Smooth muscle cell (in vitro differentiated cells): ENCODE data around the gene KMT2C. TPM values are rescaled to one million over a fixed set of nuclear protein-coding genes. Genes with fewer than 3 reads are reported as not detected.

Source experiments
- DNase-seq: peaks from one replicate; lab custom pipeline; 2025; ENCODE audit not compliant: unreplicated experiment; lab: John Stamatoyannopoulos, UW
- H2AFZ ChIP-seq: fragments of 200-600 bp; sonication (generic); 2 replicates; pipeline ENCODE4 v1.6.0; 2016; ENCODE audit warnings: antibody characterized with exemption, low read depth, mild to moderate bottlenecking
- H3F3A ChIP-seq: fragments of 200-600 bp; sonication (generic); 2 replicates; pipeline ENCODE4 v1.6.0; 2017; ENCODE audit warnings: antibody characterized with exemption, low read depth
- H3K27ac ChIP-seq: fragments of 200-600 bp; sonication (generic); 2 replicates; pipeline ENCODE4 v1.5.1; 2016; ENCODE audit warnings: low read depth, mild to moderate bottlenecking
- H3K27me3 ChIP-seq: fragments of 200-600 bp; sonication (generic); 2 replicates; pipeline ENCODE4 v1.6.1; 2016; ENCODE audit warnings: low read depth, mild to moderate bottlenecking
- H3K36me3 ChIP-seq: fragments of 200-600 bp; sonication (generic); 2 replicates; pipeline ENCODE4 v1.5.1; 2016; ENCODE audit warnings: low read depth
- H3K4me1 ChIP-seq: fragments of 200-600 bp; sonication (generic); 2 replicates; pipeline ENCODE4 v1.5.1; 2016; ENCODE audit warnings: low read depth
- H3K4me2 ChIP-seq: fragments of 200-600 bp; sonication (generic); 2 replicates; pipeline ENCODE4 v1.6.0; 2016; ENCODE audit warnings: mild to moderate bottlenecking
- H3K4me3 ChIP-seq: fragments of 200-600 bp; sonication (generic); 2 replicates; pipeline ENCODE4 v1.5.1; 2016; ENCODE audit warnings: mild to moderate bottlenecking
- H3K79me2 ChIP-seq: fragments of 200-600 bp; sonication (generic); 2 replicates; pipeline ENCODE4 v1.6.0; 2016; ENCODE audit warnings: low read depth, mild to moderate bottlenecking
- H3K9ac ChIP-seq: fragments of 200-600 bp; sonication (generic); 2 replicates; pipeline ENCODE4 v1.6.0; 2016; ENCODE audit warnings: low read depth
- H3K9me3 ChIP-seq: fragments of 200-600 bp; sonication (generic); replicated peaks from 2 replicates; pipeline ENCODE4 v1.5.1; 2016; ENCODE audit warnings: low read depth
- H4K20me1 ChIP-seq: fragments of 200-600 bp; sonication (generic); 2 replicates; pipeline ENCODE4 v1.6.0; 2016; ENCODE audit warnings: low read depth
- WGBS: methylation state at CpG from one replicate; pipeline ENCODE4 v1.1.7; 2016; ENCODE audit warnings: low lambda C conversion rate; 5-methylcytosine and 5-hydroxymethylcytosine counted together
- polyA plus RNA-seq: library from polyadenylated mRNA; unstranded; fragments of >200 nt; fragmentation: Nextera tagmentation; extraction: Ambion mirVana; gene quantifications from 2 replicates; pipeline ENCODE4 v1.2.1, GENCODE V29; 2016
- total RNA-seq: library from RNA; depleted of rRNA; stranded (reverse); fragments of >200 nt; gene quantifications from 2 replicates; pipeline ENCODE4 v1.2.3, GENCODE V29; 2014
- TF ChIP-seq, protein P1 (sequence below): fragments of 200-600 bp; sonication (generic); IDR thresholded peaks from 2 replicates; pipeline ENCODE4 v1.5.1; 2017; ENCODE audit warnings: borderline replicate concordance, mild to moderate bottlenecking, antibody characterized with exemption; ENCODE audit not compliant: insufficient read depth, poor library complexity, severe bottlenecking

Gene KMT2C
- total and polyA plus RNA-seq, 2 experiments from 2014 or later: 10.1 to 36.7 TPM

DNA sequence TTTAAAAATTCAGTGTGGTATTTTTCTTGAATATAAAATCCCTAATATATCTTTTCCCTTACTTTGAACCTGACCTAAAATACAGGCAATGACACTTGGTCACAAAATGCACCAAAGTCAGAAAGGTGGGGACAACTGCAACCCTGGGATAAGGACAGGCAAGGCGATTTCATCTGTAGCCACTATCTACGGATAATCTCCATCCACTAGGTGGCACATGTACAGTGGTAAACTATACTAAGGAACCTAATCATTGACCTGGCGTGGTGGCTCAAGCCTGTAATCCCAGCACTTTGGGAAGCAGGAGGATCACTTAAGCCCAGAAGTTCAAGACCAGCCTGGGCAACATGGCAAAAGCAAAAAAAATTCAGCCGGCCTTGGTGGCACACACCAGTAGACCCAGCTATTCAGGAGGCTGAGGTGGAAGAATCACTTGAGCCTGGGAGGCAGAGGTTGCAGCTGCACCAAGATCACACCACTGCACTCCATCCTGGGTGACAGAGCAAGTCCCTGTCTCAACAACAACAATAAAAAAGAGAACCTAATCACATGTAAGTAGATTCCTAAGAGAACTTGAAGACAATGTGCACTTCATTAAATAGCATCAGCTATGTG is 98.9 kb downstream of the KMT2C start:
- no peak overlapping the region for H2AFZ ChIP-seq
- no peaks in the 10 kb centered on the region for H3K9me3 ChIP-seq
- H3K9ac ChIP-seq: no peak overlapping the region
- WGBS: 55% methylated on average over 4 of the region's 4 CpGs
- no peaks in the 10 kb centered on the region for H3K27me3 ChIP-seq
- H3K36me3 ChIP-seq: no peaks in the 10 kb centered on the region
- no peak overlapping the region for H3K27ac ChIP-seq
- peaks cover 98% of the 10 kb centered on the region for H3K79me2 ChIP-seq
- no peak overlapping the region for H3K4me3 ChIP-seq
- no peak overlapping the region for H3K4me2 ChIP-seq
- peaks cover 100% of the 10 kb centered on the region for H4K20me1 ChIP-seq
- no peaks in the 10 kb centered on the region for H3K4me1 ChIP-seq
- DNase-seq: no peak
- peaks cover 3% of the 10 kb centered on the region for H3F3A ChIP-seq
- TF ChIP-seq, protein P1, sequence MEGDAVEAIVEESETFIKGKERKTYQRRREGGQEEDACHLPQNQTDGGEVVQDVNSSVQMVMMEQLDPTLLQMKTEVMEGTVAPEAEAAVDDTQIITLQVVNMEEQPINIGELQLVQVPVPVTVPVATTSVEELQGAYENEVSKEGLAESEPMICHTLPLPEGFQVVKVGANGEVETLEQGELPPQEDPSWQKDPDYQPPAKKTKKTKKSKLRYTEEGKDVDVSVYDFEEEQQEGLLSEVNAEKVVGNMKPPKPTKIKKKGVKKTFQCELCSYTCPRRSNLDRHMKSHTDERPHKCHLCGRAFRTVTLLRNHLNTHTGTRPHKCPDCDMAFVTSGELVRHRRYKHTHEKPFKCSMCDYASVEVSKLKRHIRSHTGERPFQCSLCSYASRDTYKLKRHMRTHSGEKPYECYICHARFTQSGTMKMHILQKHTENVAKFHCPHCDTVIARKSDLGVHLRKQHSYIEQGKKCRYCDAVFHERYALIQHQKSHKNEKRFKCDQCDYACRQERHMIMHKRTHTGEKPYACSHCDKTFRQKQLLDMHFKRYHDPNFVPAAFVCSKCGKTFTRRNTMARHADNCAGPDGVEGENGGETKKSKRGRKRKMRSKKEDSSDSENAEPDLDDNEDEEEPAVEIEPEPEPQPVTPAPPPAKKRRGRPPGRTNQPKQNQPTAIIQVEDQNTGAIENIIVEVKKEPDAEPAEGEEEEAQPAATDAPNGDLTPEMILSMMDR: peak; percentile 37

DNA sequence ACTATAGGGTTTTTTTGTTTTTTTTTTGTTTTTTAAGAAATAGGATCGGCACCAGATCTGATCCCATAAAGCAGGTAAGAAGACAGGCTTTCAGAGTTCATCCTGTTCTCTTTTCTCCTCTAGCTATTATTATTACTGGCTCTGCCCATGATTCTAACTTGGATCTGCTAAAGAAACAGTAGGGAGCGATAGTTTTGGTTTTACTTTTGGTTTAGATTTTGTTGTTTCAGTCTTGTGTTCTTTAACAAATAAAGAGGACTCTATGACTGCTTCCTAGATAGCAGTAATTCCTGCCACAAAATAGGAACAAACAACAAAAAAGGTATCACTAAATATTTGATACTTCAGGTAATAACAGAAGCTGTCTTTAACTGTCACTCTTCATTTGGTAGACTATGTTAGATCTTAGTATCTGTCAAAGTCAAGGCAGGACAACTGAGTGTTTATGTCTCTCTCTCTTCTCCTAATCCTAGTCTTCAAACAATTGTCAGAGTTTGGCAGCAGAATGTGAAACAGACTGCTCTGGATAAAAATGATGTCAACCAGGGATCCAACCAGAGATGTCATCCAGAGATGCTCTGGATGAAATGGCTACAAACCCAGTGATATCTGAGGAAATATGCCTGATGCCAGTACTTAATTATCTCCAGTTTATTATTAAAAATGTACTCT is 99.8 kb downstream of the KMT2C start:
- H3K36me3 ChIP-seq: no peaks in the 10 kb centered on the region
- no peak overlapping the region for H2AFZ ChIP-seq
- H3K9ac ChIP-seq: no peak overlapping the region
- peaks cover 100% of the 10 kb centered on the region for H4K20me1 ChIP-seq
- H3K4me1 ChIP-seq: no peaks in the 10 kb centered on the region
- DNase-seq: no peak
- no peak overlapping the region for H3K4me3 ChIP-seq
- no peak overlapping the region for H3K27ac ChIP-seq
- TF ChIP-seq, protein P1: no peak
- peaks cover 92% of the 10 kb centered on the region for H3K79me2 ChIP-seq
- H3F3A ChIP-seq: peaks cover 3% of the 10 kb centered on the region
- no peak overlapping the region for H3K4me2 ChIP-seq
- no peaks in the 10 kb centered on the region for H3K27me3 ChIP-seq
- no peaks in the 10 kb centered on the region for H3K9me3 ChIP-seq
- 100% methylated on average over 2 of the region's 2 CpGs for WGBS

DNA sequence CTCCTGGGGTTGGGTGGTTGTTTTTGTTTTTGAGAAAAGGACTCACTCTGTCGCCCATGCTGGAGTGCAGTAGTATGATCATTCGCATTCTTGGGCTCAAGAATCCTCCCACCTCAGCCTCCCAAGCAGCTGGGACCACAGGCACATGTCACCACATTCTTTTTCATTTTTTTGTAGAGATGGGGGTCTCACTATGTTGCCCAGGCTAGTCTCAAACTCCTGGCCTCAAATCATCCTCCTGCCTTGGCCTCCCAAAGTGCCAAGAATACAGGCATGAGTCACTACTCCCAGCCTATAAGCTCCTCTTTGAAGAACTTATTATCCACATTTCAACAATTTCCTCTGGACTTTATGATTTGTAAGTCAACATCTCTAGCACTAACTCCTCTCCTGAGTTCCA is 102.7 kb downstream of the KMT2C start:
- H3K79me2 ChIP-seq: peaks cover 75% of the 10 kb centered on the region
- no peak for DNase-seq

More for the DNA sequence above, 102.7 kb downstream of the KMT2C start:
- Histone ChIP-seq H3K9ac (no peak overlapping the region), H3K27me3 (no peaks in the 10 kb centered on the region), H3K4me2 (no peak overlapping the region), H3K4me1 (no peaks in the 10 kb centered on the region), H3K36me3 (peaks cover 11% of the 10 kb centered on the region), H3K9me3 (no peaks in the 10 kb centered on the region), H3K27ac (no peak overlapping the region), H2AFZ (no peak overlapping the region), H3F3A (peaks cover 3% of the 10 kb centered on the region), H3K4me3 (no peak overlapping the region), H4K20me1 (peaks cover 95% of the 10 kb centered on the region)
- TF ChIP-seq, protein P1: no peak
- WGBS: 95% methylated on average over 2 of the region's 2 CpGs
